Skeletal muscle satellite cell (primary cell): ENCODE data around the gene KRT3.
"Not testable (repeated sequence)": the region's sequence is repeated elsewhere in the genome, so short reads cannot be mapped to it uniquely, and the experiment has no call there.

Experiments
- H3K27me3 ChIP-seq: 2 replicates; pipeline ENCODE4 v1.7.0; 2013; ENCODE audit warnings: low read length; ENCODE audit not compliant: control insufficient read depth, insufficient read depth
- H3K36me3 ChIP-seq: 2 replicates; pipeline ENCODE4 v1.7.0; 2013; ENCODE audit warnings: mild to moderate bottlenecking, control low read depth, low read length; ENCODE audit not compliant: insufficient read depth
- H3K4me1 ChIP-seq: 2 replicates; pipeline ENCODE4 v1.7.0; 2013; ENCODE audit warnings: low read length; ENCODE audit not compliant: control insufficient read depth, insufficient read depth
- H3K4me2 ChIP-seq: 2 replicates; pipeline ENCODE4 v1.7.0; 2013; ENCODE audit warnings: mild to moderate bottlenecking, low read length
- H3K4me3 ChIP-seq: 2 replicates; pipeline ENCODE4 v1.7.0; 2013; ENCODE audit warnings: low read length
- H3K9ac ChIP-seq: 2 replicates; pipeline ENCODE4 v1.7.0; 2013; ENCODE audit warnings: mild to moderate bottlenecking, low read depth, low read length, moderate library complexity
- H3K9me3 ChIP-seq: replicated peaks from 2 replicates; pipeline ENCODE4 v1.7.0; 2013; ENCODE audit warnings: mild to moderate bottlenecking, control low read depth, low read length

Gene KRT3

DNA sequence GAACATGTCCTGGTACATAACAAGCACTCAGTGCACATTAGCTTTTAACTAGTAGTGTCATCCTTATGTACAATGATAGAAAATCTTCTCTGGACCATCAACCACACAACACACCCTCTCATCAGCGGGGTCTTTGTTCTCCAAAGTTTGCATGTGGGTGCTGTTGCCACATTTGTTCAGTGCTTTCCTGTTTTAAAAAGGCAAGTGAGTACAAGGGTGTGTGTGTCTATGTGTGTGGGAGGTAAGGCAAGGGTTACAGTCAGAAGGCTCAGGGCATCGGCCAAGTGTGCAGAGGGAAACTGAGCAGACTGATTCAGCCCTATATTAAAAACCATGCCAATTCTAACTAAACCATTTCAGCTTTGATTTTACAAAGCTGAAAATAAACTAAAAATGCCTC is 36.7 kb downstream of the KRT3 start:
- H3K9me3 ChIP-seq = no peaks in the 10 kb centered on the region
- no peaks in the 10 kb centered on the region for H3K4me1 ChIP-seq
- peaks cover 40% of the 10 kb centered on the region for H3K27me3 ChIP-seq
- no peak overlapping the region for H3K4me3 ChIP-seq
- H3K36me3 ChIP-seq = no peaks in the 10 kb centered on the region
- no peak overlapping the region for H3K9ac ChIP-seq
- no peak overlapping the region for H3K4me2 ChIP-seq

DNA sequence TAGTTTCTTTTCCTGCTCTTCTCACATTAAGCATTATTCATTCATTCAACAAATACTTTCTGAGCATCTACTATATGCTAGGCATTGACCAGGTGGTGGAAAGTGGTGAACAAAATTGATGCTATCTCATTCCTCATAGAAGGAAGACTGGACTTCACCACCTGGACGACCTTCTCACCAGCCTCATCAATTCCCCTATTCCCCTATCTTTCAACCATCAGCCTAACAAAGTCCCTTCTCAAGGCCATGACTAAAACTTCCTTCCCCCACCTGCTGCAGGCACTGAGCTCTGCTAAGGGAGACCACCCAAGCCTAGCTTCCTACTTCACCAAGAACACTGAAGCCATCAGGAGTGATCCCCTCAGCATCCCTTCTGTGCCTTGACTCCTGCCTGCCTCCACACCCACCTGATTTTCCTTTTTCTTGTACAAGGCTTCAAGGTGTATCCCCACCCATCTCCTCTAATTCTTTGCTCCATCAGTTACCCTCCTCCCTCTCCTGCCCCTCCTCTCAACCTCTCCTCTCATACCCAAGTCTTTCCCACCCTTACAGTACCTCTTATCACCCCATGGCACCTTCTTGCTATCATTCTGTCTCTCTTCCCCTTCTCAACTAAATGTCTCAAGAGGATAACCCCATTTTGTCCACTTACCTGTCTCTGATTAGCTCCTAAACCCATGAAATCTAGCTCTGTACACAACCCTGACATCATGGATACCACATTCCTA is 38.3 kb downstream of the KRT3 start:
- Histone ChIP-seq H3K9ac (no peak overlapping the region), H3K9me3 (no peaks in the 10 kb centered on the region), H3K27me3 (peaks cover 34% of the 10 kb centered on the region), H3K4me1 (no peaks in the 10 kb centered on the region), H3K36me3 (no peaks in the 10 kb centered on the region), H3K4me3 (no peak overlapping the region), H3K4me2 (no peak overlapping the region)

DNA sequence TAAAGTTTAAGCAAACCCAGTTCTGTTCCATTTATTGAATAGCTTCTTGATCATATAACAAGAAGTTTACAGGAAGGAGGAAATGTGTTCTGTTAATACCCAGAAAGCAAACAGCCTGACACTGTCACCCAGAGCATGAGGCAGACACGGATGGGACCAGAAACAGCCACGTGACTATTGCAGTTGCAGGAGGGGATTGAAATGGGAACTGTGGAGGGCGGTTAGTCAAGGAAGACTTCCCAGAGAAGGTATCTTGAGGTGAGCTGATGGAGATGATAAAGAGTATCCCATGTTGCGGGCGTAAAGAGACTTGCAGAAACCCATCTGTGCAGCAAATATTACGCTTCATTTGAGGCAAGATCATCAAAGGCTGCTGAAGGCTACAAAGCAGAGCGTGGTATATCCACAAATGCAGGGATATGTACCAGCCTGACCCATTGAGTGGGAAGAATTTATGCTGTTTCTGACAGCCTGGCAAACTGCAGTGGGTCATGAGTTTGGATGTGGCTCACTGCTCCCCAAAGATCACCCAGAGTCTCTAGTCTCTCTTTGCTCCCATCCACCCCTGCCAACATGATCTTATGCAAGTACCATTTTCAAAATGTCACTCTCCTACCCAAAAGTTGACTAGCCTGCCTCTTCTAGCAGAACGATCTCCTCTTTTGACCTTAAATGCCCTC is 39.5 kb downstream of the KRT3 start:
- H3K27me3 ChIP-seq = peaks cover 34% of the 10 kb centered on the region
- H3K9me3 ChIP-seq = no peaks in the 10 kb centered on the region
- H3K4me2 ChIP-seq = no peak overlapping the region
- no peak overlapping the region for H3K4me3 ChIP-seq
- no peaks in the 10 kb centered on the region for H3K36me3 ChIP-seq
- H3K9ac ChIP-seq = no peak overlapping the region
- no peaks in the 10 kb centered on the region for H3K4me1 ChIP-seq

DNA sequence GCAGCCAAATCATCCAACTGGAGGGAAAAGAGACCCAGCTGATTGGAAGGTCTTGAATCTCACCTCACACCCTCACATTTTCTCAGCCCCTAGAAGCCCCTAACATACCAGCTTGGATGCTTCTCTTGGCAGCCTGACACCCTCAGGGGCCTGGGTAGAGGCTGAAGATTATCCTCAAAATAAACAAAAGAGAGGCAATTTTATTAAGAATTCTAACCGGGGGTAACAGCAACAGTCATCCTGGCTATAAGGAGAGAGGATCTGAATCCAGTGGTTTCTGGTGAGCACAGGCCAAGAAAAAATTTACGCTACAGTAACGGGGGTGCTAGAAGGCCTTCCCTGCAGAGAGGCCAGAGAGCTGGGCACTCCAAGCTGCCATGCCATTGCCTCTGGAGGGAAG is 40.4 kb downstream of the KRT3 start:
- Histone ChIP-seq H3K27me3 (peaks cover 41% of the 10 kb centered on the region), H3K9ac (no peak overlapping the region), H3K4me3 (no peak overlapping the region), H3K36me3 (no peaks in the 10 kb centered on the region), H3K4me1 (no peaks in the 10 kb centered on the region), H3K9me3 (no peaks in the 10 kb centered on the region), H3K4me2 (no peak overlapping the region)

DNA sequence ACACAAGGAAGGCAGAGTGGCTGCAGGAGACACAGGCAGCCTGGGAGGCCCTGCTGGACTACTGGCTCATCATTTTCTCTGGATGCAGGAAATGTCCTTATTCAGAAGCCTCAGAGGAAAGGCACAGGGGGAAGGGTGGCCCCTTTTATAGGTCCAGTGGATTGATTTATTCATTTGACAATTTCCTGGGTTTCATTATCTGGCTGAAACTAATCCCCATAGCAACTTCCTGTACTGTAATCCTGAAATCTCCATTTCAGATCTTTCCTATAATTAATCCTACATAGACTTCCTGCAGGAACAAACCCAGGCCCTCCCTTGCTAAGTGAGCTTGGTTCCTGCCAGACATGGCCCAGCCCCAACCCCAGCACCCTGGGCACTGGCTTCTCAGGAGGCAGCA is 41.8 kb downstream of the KRT3 start:
- no peak overlapping the region for H3K4me3 ChIP-seq
- no peak overlapping the region for H3K4me2 ChIP-seq
- H3K9me3 ChIP-seq = no peaks in the 10 kb centered on the region
- no peaks in the 10 kb centered on the region for H3K4me1 ChIP-seq
- H3K27me3 ChIP-seq = peaks cover 50% of the 10 kb centered on the region
- H3K9ac ChIP-seq = no peak overlapping the region
- no peaks in the 10 kb centered on the region for H3K36me3 ChIP-seq

DNA sequence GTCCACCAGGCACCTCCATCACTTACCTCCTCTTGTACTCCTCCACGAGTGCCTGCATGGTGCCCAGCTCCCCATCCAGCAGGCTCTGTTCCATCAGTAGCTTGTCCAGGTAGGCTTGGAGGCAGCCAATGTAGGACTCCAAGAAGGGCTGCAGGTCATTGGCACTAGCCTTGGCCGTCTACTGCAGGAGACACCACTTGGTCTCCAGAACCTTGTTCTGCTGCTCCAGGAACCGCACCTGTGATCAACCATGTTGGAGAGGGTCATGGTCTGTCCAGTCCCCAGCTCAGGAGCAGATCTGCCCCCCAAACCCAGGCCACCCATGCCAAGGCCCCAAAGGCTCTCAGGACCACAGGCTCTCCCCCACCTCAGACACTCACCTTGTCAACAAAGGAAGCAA is 42.6 kb downstream of the KRT3 start:
- H3K4me1 ChIP-seq = no peaks in the 10 kb centered on the region
- peaks cover 46% of the 10 kb centered on the region for H3K27me3 ChIP-seq
- H3K9ac ChIP-seq = no peak overlapping the region

DNA sequence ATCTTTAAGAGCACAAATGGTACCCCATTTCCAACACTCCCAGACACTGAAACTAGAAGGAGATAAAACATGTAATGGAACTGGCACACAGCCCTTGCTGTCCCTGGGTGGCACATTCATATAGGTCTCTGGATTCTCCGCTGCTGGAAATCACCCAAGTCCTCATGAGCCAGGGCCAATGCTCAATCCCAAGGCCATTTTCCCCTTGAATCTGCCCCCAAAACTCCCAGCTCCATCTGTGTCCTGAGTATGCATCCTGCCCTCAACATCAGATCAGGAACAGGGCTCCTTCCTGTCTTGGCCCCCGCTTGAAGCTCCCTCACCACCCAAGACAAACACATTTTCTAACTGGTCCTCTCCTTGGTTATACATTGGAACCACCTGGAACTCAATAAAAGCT is 43.4 kb downstream of the KRT3 start:
- H3K4me1 ChIP-seq = no peaks in the 10 kb centered on the region
- H3K9ac ChIP-seq = no peak overlapping the region
- H3K9me3 ChIP-seq = no peaks in the 10 kb centered on the region
- no peak overlapping the region for H3K4me2 ChIP-seq
- no peaks in the 10 kb centered on the region for H3K36me3 ChIP-seq
- H3K27me3 ChIP-seq = peaks cover 39% of the 10 kb centered on the region
- H3K4me3 ChIP-seq = no peak overlapping the region

More for the DNA sequence above, 42.6 kb downstream of the KRT3 start:
- no peak overlapping the region for H3K4me3 ChIP-seq
- H3K9me3 ChIP-seq = no peaks in the 10 kb centered on the region
- no peak overlapping the region for H3K4me2 ChIP-seq
- no peaks in the 10 kb centered on the region for H3K36me3 ChIP-seq

DNA sequence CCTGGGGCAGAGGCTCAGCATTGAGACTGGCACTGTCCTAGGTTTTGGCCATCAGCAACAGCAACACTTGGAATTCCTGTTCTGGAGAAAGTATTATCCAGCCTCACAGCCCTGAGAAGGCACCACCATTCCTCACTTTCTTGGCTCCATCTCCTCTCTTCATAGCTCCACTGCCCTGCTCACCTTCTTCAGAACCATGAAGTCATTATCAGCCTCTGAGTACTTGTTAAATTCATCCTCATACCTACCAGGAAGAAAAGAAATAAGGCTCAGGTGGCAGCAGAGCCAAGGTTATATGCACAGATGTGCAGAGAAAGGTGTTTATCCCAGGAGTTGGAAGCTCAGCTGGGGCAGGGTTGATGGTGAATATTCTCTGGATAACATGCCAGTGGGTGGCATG is 44.1 kb downstream of the KRT3 start:
- Histone ChIP-seq H3K4me1 (no peaks in the 10 kb centered on the region), H3K9me3 (no peaks in the 10 kb centered on the region), H3K9ac (no peak overlapping the region), H3K4me2 (no peak overlapping the region), H3K36me3 (no peaks in the 10 kb centered on the region), H3K27me3 (peaks cover 32% of the 10 kb centered on the region), H3K4me3 (no peak overlapping the region)

DNA sequence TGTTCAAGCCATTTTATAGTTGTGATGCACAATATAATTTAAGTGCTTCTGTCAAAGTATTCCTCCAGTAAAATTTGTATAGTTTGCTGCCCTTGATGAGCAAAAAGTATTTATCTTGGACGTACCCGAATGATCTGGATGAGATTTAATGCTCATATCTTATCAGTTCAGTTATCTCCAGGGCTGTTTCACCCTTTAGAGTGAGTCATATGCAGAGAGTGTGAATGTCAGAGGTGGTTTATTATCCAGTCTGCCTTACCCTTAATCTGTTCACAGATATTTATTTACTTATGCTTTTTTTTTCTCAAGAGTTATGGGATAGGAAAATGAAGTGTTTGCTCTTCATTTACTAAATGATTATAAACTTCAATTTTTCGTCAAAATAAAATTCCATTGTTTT is 45.4 kb downstream of the KRT3 start:
- not testable (repeated sequence) for H3K4me2 ChIP-seq, H3K36me3 ChIP-seq, H3K4me3 ChIP-seq, H3K9me3 ChIP-seq, H3K4me1 ChIP-seq, H3K9ac ChIP-seq
- H3K27me3 ChIP-seq = peaks cover 37% of the 10 kb centered on the region

DNA sequence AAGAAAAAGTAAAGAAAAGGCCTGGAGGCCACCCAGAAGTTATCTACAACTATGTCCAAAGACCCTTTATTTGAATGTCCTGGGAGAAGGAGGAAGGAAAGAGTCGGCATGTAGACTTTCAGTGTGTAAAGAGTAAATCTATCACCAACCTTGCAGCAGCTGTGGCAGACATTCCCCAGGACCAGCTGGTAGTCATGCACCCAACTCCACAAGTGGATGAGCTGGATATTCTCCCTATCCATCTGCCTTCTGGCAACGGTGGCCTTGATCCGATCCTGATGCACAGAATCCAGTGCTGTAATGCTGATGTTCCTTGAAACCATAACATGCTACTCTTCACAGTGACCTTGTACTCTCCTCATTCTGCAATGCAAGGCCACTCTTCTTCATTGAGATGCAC is 46.1 kb downstream of the KRT3 start:
- no peak overlapping the region for H3K4me3 ChIP-seq
- H3K27me3 ChIP-seq = peaks cover 39% of the 10 kb centered on the region
- no peak overlapping the region for H3K9ac ChIP-seq
- no peaks in the 10 kb centered on the region for H3K4me1 ChIP-seq
- H3K36me3 ChIP-seq = no peaks in the 10 kb centered on the region
- H3K4me2 ChIP-seq = no peak overlapping the region
- no peaks in the 10 kb centered on the region for H3K9me3 ChIP-seq

DNA sequence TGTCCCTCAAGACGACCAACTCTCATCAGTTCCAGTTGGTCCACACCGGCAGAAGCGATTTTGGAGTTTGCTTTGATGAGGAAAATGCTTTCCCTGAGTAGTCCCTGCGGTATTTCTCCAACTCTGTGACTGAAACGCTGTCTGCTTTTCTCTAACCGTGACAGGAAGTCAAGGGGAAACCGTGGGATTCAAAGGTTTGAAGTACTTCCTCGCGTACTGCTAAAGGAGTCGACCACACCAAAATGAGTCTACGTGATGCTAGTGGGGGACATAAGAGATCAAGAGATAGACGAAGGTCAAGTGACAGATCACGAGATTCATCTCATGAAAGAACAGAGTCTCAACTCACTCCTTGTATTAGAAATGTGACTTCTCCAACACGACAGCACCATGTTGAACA is 47.3 kb downstream of the KRT3 start:
- no peak overlapping the region for H3K9ac ChIP-seq
- no peak overlapping the region for H3K4me2 ChIP-seq
- H3K4me3 ChIP-seq = no peak overlapping the region
- H3K4me1 ChIP-seq = no peaks in the 10 kb centered on the region
- peaks cover 37% of the 10 kb centered on the region for H3K27me3 ChIP-seq
- H3K9me3 ChIP-seq = no peaks in the 10 kb centered on the region
- no peaks in the 10 kb centered on the region for H3K36me3 ChIP-seq

DNA sequence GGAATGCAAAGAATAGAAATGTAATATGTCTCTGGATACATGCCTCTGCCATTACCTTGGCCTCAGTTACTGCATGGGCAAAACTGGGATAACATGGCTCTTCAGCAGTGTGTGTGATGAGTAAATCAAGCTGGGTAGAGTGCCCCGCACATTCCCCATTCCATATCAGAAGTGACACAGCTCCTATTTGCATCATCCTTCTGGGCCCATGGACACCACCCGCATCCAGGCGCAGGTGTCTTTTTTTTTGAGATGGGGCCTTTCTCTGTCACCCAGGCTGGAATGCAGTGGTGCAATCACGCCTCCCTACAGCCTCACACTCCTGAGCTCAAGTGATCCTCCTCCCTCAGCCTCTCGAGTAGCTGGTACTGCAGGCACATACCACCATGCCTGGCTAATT is 50.4 kb downstream of the KRT3 start:
- Histone ChIP-seq H3K27me3 (peaks cover 30% of the 10 kb centered on the region), H3K36me3 (no peaks in the 10 kb centered on the region), H3K9me3 (no peaks in the 10 kb centered on the region), H3K9ac (no peak overlapping the region), H3K4me2 (no peak overlapping the region), H3K4me3 (no peak overlapping the region), H3K4me1 (no peaks in the 10 kb centered on the region)
